ENCODE measurements around the gene AGO3. TPM values are rescaled to one million over a fixed set of nuclear protein-coding genes. Genes with fewer than 3 reads are reported as not detected.
A peak's percentile ranks its signal among the peaks of the same experiment; 100 is the strongest.

Gene AGO3
- polyA plus RNA-seq (2012; ENCODE audit: insufficient read depth, insufficient read length, low read depth) = 1.8 TPM

GRCh38 chr1:35930593-35931445 lies at the start of gene AGO3:
Gene AGO3, plus strand, starts transcription at chr1:35931105. Its CDS starts 322 bp downstream, at chr1:35931427.
- Histone ChIP-seq H3K27me3 (no peaks in the 10 kb centered on the region), H3K9me3 (no peaks in the 10 kb centered on the region), H3K4me3 (ENCODE audit: low read depth, low read length) (peak within 1 kb of the TSS; percentile 84), H3K4me1 (no peaks in the 10 kb centered on the region), H3K36me3 (no peaks in the 10 kb centered on the region)
- no peak for TF ChIP-seq CTCF (IDR thresholded peaks at IDR 0.05; ENCODE audit: low read depth, low read length)
- DNase-seq = peak; percentile 83

- Histone ChIP-seq H3K27me3 (no peaks in the 10 kb centered on the region), H3K4me3 (ENCODE audit: low read depth, low read length) (no peak overlapping the region), H3K36me3 (no peaks in the 10 kb centered on the region), H3K4me1 (0 out of 2 replicates have a peak, but pooled peaks cover 2% of the 10 kb centered on the region), H3K9me3 (no peaks in the 10 kb centered on the region)
- DNase-seq = no peak
- TF ChIP-seq CTCF (IDR thresholded peaks at IDR 0.05; ENCODE audit: low read depth, low read length) = no peak
Observed at GRCh38 chr1:35881850-35882273, 49.0 kb upstream of the AGO3 start.

DNA sequence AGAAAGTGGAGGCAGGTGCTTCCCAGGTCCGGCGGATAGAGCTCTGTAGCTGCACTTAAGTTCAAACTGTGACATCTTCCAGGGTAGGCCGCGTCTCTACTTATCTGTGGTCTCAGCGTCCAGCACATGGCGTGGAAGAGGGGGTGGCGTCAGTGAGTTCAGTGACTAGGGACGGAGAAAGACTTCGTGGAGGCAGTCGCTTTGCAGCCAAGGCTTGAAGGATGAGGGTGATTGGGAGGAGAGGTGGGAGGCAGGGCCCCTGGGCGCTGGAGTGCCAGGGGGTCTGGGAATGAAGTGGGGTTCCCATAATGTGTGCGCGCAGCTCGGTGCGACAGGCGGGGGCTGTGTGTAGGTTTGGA lies 48.3 kb upstream of the AGO3 start:
- Histone ChIP-seq H3K4me3 (ENCODE audit: low read depth, low read length) (no peak overlapping the region), H3K27me3 (no peaks in the 10 kb centered on the region), H3K36me3 (no peaks in the 10 kb centered on the region), H3K4me1 (0 out of 2 replicates have a peak, but pooled peaks cover 2% of the 10 kb centered on the region), H3K9me3 (no peaks in the 10 kb centered on the region)
- no peak for DNase-seq
- no peak for TF ChIP-seq CTCF (IDR thresholded peaks at IDR 0.05; ENCODE audit: low read depth, low read length)

- Histone ChIP-seq H3K36me3 (no peaks in the 10 kb centered on the region), H3K27me3 (no peaks in the 10 kb centered on the region), H3K4me3 (ENCODE audit: low read depth, low read length) (peak within 1 kb of the TSS; percentile 93), H3K4me1 (0 out of 2 replicates have a peak, but pooled peaks cover 2% of the 10 kb centered on the region), H3K9me3 (no peaks in the 10 kb centered on the region)
- peak; percentile 63 for TF ChIP-seq CTCF (IDR thresholded peaks at IDR 0.05; ENCODE audit: low read depth, low read length)
- peak; percentile 90 for DNase-seq
Observed at GRCh38 chr1:35882945-35883634, 47.8 kb upstream of the AGO3 start, which contains the start of gene AGO1. Gene AGO1, plus strand, starts transcription at chr1:35883209. Its CDS starts 213 bp downstream, at chr1:35883422.

DNA sequence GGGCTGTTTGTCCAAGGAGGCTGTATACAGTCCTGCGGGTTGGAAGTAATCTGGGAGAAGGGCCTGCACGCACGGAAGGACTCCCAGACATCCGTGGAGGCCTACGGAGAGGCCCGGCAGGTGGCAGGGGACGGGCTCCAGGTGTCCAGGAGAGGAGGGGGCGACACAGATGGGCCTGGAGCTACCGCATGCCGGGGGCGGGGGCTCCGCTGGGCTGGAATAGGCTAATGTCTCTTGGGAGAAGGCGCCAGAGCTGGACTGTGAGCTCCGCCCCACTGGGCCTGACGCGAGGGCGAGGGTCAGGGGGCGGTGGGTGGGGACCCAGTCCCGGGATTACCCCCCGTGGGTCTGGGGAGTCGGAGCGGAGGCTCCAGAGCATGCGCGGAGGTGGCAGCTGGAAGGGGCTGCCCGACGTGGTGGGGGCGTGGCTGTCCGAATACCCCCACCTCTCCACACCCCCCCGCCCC lies 47.2 kb upstream of the AGO3 start:
- DNase-seq = peak; percentile 43
- peak overlapping the region; percentile 93 for H3K4me3 ChIP-seq (ENCODE audit: low read depth, low read length)
- 0 out of 2 replicates have a peak, but pooled peaks cover 2% of the 10 kb centered on the region for H3K4me1 ChIP-seq
- TF ChIP-seq CTCF (IDR thresholded peaks at IDR 0.05; ENCODE audit: low read depth, low read length) = no peak
- no peaks in the 10 kb centered on the region for H3K27me3 ChIP-seq
- no peaks in the 10 kb centered on the region for H3K36me3 ChIP-seq
- no peaks in the 10 kb centered on the region for H3K9me3 ChIP-seq
